Muscle of leg (tissue), 11 donors: Measurements from ENCODE around the gene GRIN1. TPM values are rescaled to one million over a fixed set of nuclear protein-coding genes. Genes with fewer than 3 reads are reported as not detected.
"Not testable (repeated sequence)": the region's sequence is repeated elsewhere in the genome, so short reads cannot be mapped to it uniquely, and the experiment has no call there.

ENCODE experiments used
- DNase-seq: peaks from one replicate; pipeline ENCODE4 v3.0.0; 2013
- H3K27ac ChIP-seq: one replicate; pipeline ENCODE4 v1.5.1; 2013; ENCODE audit warnings: mild to moderate bottlenecking, low read length, control low read depth
- H3K27me3 ChIP-seq: one replicate; pipeline ENCODE4 v1.6.1; 2013; ENCODE audit warnings: low read length; ENCODE audit not compliant: control insufficient read depth, insufficient read depth
- H3K36me3 ChIP-seq: one replicate; pipeline ENCODE4 v1.6.1; 2013; ENCODE audit warnings: low read length; ENCODE audit not compliant: control insufficient read depth, insufficient read depth
- H3K4me1 ChIP-seq: one replicate; pipeline ENCODE4 v1.6.1; 2013; ENCODE audit warnings: low read length; ENCODE audit not compliant: control insufficient read depth, insufficient read depth
- H3K4me3 ChIP-seq: one replicate; pipeline ENCODE4 v1.5.1; 2013; ENCODE audit warnings: low read length, control low read depth
- H3K9me3 ChIP-seq: replicated peaks from 2 replicates; pipeline ENCODE4 v1.6.1; 2013; ENCODE audit warnings: low read depth, low read length; ENCODE audit not compliant: control insufficient read depth
- WGBS: methylation state at CpG from one replicate; pipeline ENCODE4 v1.1.5; 2013; ENCODE audit warnings: missing lambda C conversion rate; ENCODE audit not compliant: insufficient coverage; 5-methylcytosine and 5-hydroxymethylcytosine counted together
- polyA plus RNA-seq, 8 donors: library from polyadenylated mRNA; unstranded; fragments of 120-200 nt; gene quantifications; one replicate each; pipeline versions ENCODE4 v1.2.1 to v1.2.3, GENCODE V29; 2013; ENCODE audit warnings: inconsistent platforms in 1 of 8, low replicate concordance in 1 of 8; ENCODE audit not compliant: insufficient read length in 8 of 8, insufficient read depth in 1 of 8
- total RNA-seq: library from RNA; stranded (reverse); fragments of 120-200 nt; gene quantifications from one replicate; pipeline ENCODE4 v1.2.4, GENCODE V29; 2013

The GRIN1 gene
- total and polyA plus RNA-seq, 9 donors, result 0.07 to 0.17 (median 0.11) TPM; not detected in 5

DNA sequence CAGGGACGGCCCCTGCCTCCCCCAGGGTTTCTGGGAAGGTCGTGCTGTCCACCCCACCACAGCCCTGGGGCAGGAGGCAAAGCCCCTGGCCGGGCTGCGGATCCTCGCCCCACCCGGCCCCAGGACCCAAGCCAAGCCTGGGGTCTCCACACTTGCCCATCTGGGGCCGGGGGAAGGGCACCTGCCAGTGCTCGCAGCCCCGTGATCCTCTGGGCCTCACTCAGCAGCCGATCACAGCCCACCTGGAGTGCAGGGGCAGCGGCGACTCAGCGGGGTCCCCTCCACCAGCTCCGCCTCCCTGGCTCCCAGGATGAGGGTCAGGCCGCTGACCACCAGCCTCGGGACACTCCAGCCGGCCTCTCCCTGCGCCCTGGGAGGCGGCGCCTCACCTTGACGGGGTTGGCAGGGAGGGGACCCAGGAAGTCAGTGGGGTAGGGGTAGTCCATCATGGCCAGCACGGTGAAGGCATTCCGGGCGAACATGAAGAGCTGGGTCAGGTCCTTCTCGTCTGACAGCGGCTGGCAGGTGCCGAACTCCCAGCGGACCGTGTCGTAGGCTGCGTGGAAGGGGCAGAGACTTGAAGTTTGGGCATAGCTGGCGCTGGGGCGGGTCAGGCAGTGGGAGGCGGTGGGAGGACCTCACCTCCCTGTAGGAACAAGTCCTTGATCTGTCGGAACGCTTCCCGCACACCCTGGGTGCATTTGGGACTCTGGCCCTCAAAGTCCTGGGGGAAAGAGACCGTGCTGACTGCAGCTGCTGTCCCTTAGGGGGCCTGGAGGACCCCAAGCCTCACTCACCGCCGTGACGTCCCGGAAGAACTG, 26.2 kb upstream of the GRIN1 start:
- DNase-seq, result no peak
- Histone ChIP-seq H3K4me3 (no peak overlapping the region), H3K9me3 (no peaks in the 10 kb centered on the region), H3K27ac (no peak overlapping the region), H3K4me1 (peaks cover 14% of the 10 kb centered on the region), H3K27me3 (peaks cover 23% of the 10 kb centered on the region), H3K36me3 (peaks cover 24% of the 10 kb centered on the region)
- 82% methylated on average over 31 of the region's 42 CpGs for WGBS

GRCh38 chr9:137113385-137114159, 25.4 kb upstream of the GRIN1 start:
- no peaks in the 10 kb centered on the region for H3K9me3 ChIP-seq
- peaks cover 16% of the 10 kb centered on the region for H3K36me3 ChIP-seq
- peaks cover 14% of the 10 kb centered on the region for H3K4me1 ChIP-seq
- H3K27ac ChIP-seq, result no peak overlapping the region
- WGBS, result 30% methylated on average over 40 of the region's 66 CpGs
- no peak for DNase-seq
- no peak overlapping the region for H3K4me3 ChIP-seq
- peaks cover 23% of the 10 kb centered on the region for H3K27me3 ChIP-seq

DNA sequence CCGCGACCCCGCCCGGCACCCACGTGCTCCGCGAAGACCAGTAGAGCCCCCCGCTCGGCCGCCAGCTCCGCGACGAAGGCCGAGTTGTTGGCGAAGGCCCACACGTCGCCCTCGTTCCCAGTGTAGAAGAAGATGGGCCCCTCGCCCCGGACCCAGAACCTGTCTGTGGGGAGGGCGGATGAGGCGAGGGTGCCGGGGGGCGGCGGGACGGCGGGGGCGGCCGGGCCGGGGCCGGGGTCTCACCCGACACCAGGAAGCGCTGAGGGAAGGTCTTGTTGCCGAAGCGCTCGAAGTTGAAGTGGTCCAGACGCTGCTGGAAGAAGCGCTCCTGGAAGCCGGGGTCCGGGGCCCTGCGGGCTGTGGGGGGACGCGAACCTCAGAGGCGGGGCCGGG, 24.7 kb upstream of the GRIN1 start:
- WGBS, result under 1% methylated on average over 22 of the region's 45 CpGs
- no peak for DNase-seq
- H3K27ac ChIP-seq, result no peak overlapping the region
- peak overlapping the region; percentile 32 for H3K4me3 ChIP-seq
- peaks cover 14% of the 10 kb centered on the region for H3K4me1 ChIP-seq
- peaks cover 10% of the 10 kb centered on the region for H3K36me3 ChIP-seq
- H3K27me3 ChIP-seq, result peaks cover 23% of the 10 kb centered on the region
- H3K9me3 ChIP-seq, result no peaks in the 10 kb centered on the region

DNA sequence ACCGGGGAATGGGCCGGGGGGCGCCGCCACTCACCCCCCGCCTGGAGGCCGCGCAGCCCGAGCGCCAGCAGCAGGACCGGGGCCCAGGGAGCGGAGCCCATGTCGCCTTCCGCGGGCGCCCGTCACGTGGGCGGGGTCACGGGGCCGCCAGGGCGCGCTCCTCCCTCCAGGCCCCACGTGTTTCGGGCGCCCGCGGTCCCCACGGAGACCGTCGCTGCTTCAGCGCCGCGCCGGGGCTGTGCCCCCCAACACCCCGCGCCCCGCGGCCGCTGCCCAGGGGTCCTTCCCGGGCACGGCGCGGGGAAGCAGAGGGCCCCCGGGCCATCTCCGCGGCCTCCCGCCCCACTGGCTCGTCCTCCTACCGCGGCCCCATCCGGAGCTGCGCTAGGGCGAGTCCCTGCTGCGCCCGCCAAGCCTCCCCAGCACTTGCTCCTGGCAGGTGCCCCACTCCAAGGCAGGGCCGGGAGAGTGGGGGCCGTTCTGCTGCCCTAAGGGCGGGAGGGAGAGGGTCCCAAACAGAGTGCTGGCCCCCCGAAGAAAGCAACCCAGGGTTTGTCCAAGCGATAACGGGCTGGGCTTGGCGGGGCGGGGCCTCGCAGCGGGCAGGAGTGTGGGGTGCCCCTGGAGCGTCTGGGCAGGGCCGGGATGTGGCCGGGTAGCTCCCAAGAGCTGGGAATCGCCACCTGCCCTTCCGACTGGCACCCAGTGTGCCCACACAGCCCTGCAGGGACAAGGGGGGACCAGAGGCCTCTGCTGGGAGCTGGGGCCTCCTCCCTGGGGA, 24.2 kb upstream of the GRIN1 start, which contains the start of gene DPP7:
Gene DPP7, minus strand, starts transcription at position 121 of the 781 bp plus-strand sequence. Its CDS starts 20 bp downstream, at position 101.
- DNase-seq, result peak; percentile 61
- peak within 1 kb of the TSS; percentile 32 for H3K4me3 ChIP-seq
- WGBS, result 4% methylated on average over 68 of the region's 70 CpGs
- peaks cover 4% of the 10 kb centered on the region for H3K36me3 ChIP-seq
- peaks cover 14% of the 10 kb centered on the region for H3K4me1 ChIP-seq
- peaks cover 23% of the 10 kb centered on the region for H3K27me3 ChIP-seq
- H3K9me3 ChIP-seq, result no peaks in the 10 kb centered on the region
- H3K27ac ChIP-seq, result no peak within 1 kb of the TSS

DNA sequence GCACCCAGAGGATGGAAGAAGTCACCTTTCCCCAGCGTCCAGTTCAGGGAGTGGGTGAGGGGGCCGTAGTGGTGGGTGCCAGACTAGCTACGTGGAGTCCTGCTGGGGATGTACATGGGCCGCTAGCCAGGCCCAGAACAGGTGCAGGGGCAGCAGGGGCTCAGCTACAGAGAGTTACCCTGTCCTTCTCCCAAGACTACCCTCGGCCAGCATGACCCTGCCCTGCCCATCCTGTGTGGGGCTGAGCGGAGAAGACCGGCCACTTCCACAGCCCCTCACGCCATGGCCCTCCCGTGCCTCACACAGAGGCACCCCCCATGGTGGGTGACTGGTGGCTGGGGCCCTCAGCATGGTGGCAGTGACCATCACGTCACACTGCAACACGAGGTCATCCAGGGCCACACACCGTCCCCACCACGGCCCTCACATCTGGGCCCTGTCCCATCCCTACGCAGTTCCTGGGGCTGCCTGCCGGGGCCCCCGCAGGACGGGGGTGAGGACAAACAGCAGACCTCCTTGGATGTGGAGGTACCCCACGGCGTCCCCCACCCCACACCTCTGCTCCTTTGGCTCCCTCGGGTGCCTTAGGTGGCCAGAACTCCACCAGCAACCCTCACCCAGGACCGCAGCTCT, 23.4 kb upstream of the GRIN1 start:
- no peak for DNase-seq
- 72% methylated on average over 14 of the region's 21 CpGs for WGBS
- no peak overlapping the region for H3K4me3 ChIP-seq
- H3K27me3 ChIP-seq, result peaks cover 23% of the 10 kb centered on the region
- H3K27ac ChIP-seq, result no peak overlapping the region
- H3K36me3 ChIP-seq, result no peaks in the 10 kb centered on the region
- H3K9me3 ChIP-seq, result no peaks in the 10 kb centered on the region
- peaks cover 14% of the 10 kb centered on the region for H3K4me1 ChIP-seq

DNA sequence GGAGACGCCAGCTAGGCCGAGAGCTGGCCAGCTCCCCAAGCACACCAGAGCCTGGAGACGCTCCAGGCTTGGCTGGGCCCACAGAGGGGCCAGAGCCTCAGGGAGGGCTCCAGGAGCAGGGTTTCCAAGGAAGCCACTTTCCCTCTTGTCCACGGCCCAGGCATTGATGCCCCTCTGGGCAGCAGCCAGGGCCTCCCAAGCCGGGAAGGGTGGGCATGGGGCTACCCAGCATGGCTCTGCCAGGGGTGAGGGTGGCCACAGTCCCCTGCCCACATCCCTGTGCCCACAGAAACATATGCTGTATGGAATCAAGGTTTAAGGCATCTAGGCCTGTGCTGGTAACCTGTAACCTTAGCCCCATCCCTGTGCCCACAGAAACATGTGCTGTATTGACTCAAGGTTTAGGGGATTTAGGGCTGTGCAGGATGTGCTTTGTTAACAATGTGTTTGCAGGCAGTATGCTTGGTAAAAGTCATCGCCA, 22.9 kb upstream of the GRIN1 start:
- Histone ChIP-seq H3K4me1 (peaks cover 14% of the 10 kb centered on the region), H3K4me3 (no peak overlapping the region), H3K27me3 (peaks cover 23% of the 10 kb centered on the region), H3K36me3 (no peaks in the 10 kb centered on the region), H3K27ac (no peak overlapping the region), H3K9me3 (no peaks in the 10 kb centered on the region)
- 51% methylated on average over 3 of the region's 6 CpGs for WGBS
- no peak for DNase-seq

GRCh38 chr9:137116728-137117127, 22.2 kb upstream of the GRIN1 start:
- WGBS, result 46% methylated on average over 8 of the region's 17 CpGs
- Histone ChIP-seq H3K9me3 (no peaks in the 10 kb centered on the region), H3K36me3 (no peaks in the 10 kb centered on the region), H3K27ac (no peak overlapping the region), H3K4me1 (peaks cover 14% of the 10 kb centered on the region), H3K27me3 (peaks cover 23% of the 10 kb centered on the region), H3K4me3 (no peak overlapping the region)
- DNase-seq, result no peak

DNA sequence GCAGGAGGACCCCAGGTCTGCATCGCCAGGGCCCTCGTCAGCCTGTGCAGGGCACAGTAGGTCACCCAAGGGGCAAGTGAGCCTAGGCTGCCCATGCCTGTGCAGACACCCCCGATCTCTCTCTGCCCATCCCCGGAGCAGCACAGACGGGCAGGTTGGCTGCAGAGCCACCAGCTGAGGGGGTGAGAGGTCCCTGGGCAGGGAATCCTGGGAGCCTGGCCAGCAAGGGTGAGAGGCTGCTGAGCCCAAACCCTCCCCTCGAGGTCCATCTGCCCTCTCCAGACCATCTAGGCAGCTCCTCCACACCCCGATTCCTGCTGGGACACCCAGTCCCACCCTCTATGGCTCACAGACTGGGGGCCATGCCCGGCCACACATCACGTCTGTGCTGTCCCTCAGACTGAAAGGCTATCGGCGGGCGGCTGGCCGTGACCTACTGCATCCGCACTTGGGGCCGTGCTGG, 21.7 kb upstream of the GRIN1 start:
- no peaks in the 10 kb centered on the region for H3K9me3 ChIP-seq
- H3K27me3 ChIP-seq, result peaks cover 23% of the 10 kb centered on the region
- no peak for DNase-seq
- 84% methylated on average over 12 of the region's 15 CpGs for WGBS
- no peak overlapping the region for H3K4me3 ChIP-seq
- H3K27ac ChIP-seq, result no peak overlapping the region
- H3K4me1 ChIP-seq, result peaks cover 14% of the 10 kb centered on the region
- no peaks in the 10 kb centered on the region for H3K36me3 ChIP-seq

DNA sequence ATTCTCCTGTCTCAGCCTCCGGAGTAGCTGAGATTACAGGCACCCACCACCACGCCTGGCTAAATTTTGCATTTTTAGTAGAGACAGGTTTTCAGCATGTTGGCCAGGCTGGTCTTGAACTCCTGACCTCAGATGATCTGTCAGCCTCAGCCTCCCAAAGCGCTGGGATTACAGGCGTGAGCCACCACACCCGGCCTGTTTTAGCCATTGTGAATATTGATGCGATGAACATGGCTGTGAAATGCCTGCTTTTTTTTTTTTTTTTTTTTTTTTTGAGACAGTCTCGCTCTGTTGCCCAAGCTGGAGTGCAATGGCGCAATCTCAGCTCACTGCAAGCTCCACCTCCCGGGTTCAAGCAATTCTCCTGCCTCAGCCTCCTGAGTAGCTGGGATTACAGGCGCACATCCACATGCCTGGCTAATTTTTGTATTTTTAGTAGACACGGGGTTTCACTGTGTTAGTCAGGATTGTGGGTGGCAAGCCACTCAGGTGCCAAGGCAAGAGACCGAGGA, 20.8 kb upstream of the GRIN1 start:
- not testable (repeated sequence) for H3K27ac ChIP-seq, DNase-seq, H3K9me3 ChIP-seq, H3K36me3 ChIP-seq, H3K4me3 ChIP-seq
- peaks cover 16% of the 10 kb centered on the region for H3K27me3 ChIP-seq
- 90% methylated on average over 4 of the region's 12 CpGs for WGBS
- peaks cover 14% of the 10 kb centered on the region for H3K4me1 ChIP-seq
